Activated T-cell treated with anti-CD3 and anti-CD28 coated beads, Interleukin-2, amount 50 U/mL, for 4 hours (primary cell): ENCODE measurements around the gene GHDC. TPM values are rescaled to one million over a fixed set of nuclear protein-coding genes. Genes with fewer than 3 reads are reported as not detected.
"Not testable (repeated sequence)": the region's sequence is repeated elsewhere in the genome, so short reads cannot be mapped to it uniquely, and the experiment has no call there.

Experiments used
- ATAC-seq, 2 donors: fragments of 200-7000 bp; cut with Tn5 transposase; one replicate each; pipeline ENCODE4 v1.10.0; 2021
- DNase-seq: peaks from one replicate; pipeline ENCODE4 v3.0.0-alpha.2; 2020
- H3K27me3 Mint-ChIP-seq: one replicate; pipeline ENCODE4 v1.8.0; 2021; ENCODE audit warnings: low read depth, mixed read lengths
- H3K36me3 Mint-ChIP-seq: one replicate; pipeline ENCODE4 v1.8.0; 2022; ENCODE audit warnings: mixed read lengths; ENCODE audit not compliant: insufficient read depth
- H3K4me1 Mint-ChIP-seq: one replicate; pipeline ENCODE4 v1.8.0; 2021; ENCODE audit warnings: low read depth, mixed read lengths
- H3K4me3 Mint-ChIP-seq: one replicate; pipeline ENCODE4 v1.8.0; 2021; ENCODE audit warnings: mild to moderate bottlenecking, moderate library complexity, mixed read lengths
- H3K9me3 Mint-ChIP-seq: one replicate; pipeline ENCODE4 v1.8.0; 2021; ENCODE audit warnings: mixed read lengths
- total RNA-seq, 3 donors: library from RNA; stranded (reverse); gene quantifications; one replicate each; pipeline ENCODE4 v1.2.1, GENCODE V29; 2021

The GHDC gene
- total RNA-seq, 3 donors from 2014 or later: 24.0 to 24.9 (median 24.7) TPM

- peaks cover 16% of the 10 kb centered on the region for H3K36me3 Mint-ChIP-seq
- H3K27me3 Mint-ChIP-seq: no peaks in the 10 kb centered on the region
- peaks cover 22% of the 10 kb centered on the region for H3K4me1 Mint-ChIP-seq
- ATAC-seq: no peak
- DNase-seq: no peak
- no peak overlapping the region for H3K4me3 Mint-ChIP-seq
- no peaks in the 10 kb centered on the region for H3K9me3 Mint-ChIP-seq
Measured at GRCh38 chr17:42197564-42198156, 3.4 kb upstream of the GHDC start.

GRCh38 chr17:42193216-42193968, 902 bp downstream of the GHDC start:
- DNase-seq (no peak), ATAC-seq (no peak)
- Mint-ChIP-seq H3K36me3 (no peaks in the 10 kb centered on the region), H3K4me1 (peaks cover 20% of the 10 kb centered on the region), H3K9me3 (no peaks in the 10 kb centered on the region), H3K27me3 (no peaks in the 10 kb centered on the region), H3K4me3 (peak overlapping the region; percentile 96)

DNA sequence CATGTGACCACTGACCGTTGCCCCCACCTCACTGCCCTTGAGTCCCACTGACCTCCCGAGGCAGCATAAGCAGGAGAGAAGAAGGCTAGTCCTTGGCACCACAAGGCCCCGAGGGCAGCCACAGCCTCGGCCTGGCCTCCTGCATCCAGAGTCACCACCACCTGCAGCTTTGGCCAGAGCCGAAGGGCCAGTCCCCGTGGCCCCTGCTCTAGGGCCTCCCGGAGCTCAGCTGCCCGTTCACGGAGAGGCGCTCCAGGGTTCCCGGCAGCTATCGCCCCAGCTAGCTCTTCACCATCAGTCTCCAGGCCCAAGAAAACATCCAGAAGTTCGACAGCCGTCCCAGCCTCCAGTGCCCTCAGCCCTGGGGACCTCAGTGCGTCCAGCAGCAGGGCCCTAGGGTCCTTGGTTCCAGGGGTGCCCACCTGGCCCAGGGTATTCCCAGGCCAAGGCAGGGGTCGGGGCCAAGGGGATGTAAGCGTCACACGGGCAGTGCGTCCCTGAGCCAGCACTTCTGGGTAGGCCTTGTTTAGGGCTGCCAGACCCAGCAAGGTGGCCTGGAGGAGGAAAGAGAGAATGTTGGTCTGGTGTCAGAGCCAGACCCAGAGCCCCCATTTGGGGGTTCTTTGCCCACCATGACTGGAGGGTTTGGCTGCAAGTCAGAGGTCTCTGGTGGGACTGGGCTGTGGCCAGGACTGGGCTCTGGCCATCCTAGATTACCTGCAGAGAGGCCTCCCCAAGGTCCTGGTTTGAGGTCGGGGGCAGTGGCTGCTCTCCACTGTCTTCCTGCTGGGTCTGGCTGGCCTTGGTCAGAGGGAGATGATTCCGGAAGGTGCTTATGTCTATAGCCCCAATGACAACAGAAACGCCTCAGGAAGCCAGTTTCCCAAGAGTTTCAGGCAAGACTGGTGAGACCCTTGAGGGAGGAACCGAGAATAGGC, 1.8 kb downstream of the GHDC start:
- ATAC-seq (no peak), DNase-seq (no peak)
- Mint-ChIP-seq H3K36me3 (no peaks in the 10 kb centered on the region), H3K9me3 (no peaks in the 10 kb centered on the region), H3K4me1 (peaks cover 20% of the 10 kb centered on the region), H3K27me3 (no peaks in the 10 kb centered on the region), H3K4me3 (peak overlapping the region; percentile 96)

DNA sequence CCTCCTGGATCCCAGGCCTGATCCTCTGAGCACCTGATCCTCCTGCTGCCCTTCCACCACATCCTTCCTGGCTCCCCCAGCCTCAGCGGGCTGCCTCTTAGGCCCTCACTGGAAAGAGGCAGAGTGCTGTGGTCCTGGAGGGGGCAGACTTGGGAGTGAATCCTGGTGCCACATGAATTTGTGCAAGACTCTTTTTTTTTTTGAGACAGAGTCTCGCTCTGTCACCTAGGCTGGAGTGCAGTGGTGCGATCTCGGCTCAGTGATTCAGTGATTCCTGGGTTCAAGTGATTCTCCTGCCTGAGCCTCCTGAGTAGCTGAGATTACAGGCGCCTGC, 3.1 kb downstream of the GHDC start:
- Mint-ChIP-seq H3K4me3 (no peak overlapping the region), H3K9me3 (no peaks in the 10 kb centered on the region), H3K27me3 (no peaks in the 10 kb centered on the region), H3K36me3 (no peaks in the 10 kb centered on the region), H3K4me1 (peaks cover 20% of the 10 kb centered on the region)
- no peak for ATAC-seq
- no peak for DNase-seq

GRCh38 chr17:42190491-42191274, 3.6 kb downstream of the GHDC start:
- no peak overlapping the region for H3K4me3 Mint-ChIP-seq
- no peaks in the 10 kb centered on the region for H3K36me3 Mint-ChIP-seq
- no peak for DNase-seq
- ATAC-seq: no peak
- H3K4me1 Mint-ChIP-seq: peaks cover 20% of the 10 kb centered on the region
- no peaks in the 10 kb centered on the region for H3K27me3 Mint-ChIP-seq
- no peaks in the 10 kb centered on the region for H3K9me3 Mint-ChIP-seq

DNA sequence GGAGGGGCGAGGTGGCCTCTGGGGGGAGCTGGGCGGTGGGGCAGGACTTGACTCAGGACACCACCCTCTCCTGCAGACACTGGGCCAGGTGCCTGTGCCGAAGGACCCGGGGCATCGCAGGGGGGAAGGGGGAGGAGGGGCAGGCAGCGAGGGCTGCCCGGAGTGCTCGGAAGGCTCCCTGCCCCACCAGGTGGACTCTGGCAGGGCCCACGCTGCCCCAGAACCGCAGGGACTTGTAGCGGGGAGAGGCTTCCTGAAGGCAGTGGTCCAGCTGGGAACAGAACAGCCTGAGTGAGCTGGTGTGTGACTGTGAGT, 4.7 kb downstream of the GHDC start:
- DNase-seq: no peak
- Mint-ChIP-seq H3K27me3 (no peaks in the 10 kb centered on the region), H3K4me3 (no peak overlapping the region), H3K4me1 (peaks cover 26% of the 10 kb centered on the region), H3K9me3 (no peaks in the 10 kb centered on the region), H3K36me3 (no peaks in the 10 kb centered on the region)
- no peak for ATAC-seq

DNA sequence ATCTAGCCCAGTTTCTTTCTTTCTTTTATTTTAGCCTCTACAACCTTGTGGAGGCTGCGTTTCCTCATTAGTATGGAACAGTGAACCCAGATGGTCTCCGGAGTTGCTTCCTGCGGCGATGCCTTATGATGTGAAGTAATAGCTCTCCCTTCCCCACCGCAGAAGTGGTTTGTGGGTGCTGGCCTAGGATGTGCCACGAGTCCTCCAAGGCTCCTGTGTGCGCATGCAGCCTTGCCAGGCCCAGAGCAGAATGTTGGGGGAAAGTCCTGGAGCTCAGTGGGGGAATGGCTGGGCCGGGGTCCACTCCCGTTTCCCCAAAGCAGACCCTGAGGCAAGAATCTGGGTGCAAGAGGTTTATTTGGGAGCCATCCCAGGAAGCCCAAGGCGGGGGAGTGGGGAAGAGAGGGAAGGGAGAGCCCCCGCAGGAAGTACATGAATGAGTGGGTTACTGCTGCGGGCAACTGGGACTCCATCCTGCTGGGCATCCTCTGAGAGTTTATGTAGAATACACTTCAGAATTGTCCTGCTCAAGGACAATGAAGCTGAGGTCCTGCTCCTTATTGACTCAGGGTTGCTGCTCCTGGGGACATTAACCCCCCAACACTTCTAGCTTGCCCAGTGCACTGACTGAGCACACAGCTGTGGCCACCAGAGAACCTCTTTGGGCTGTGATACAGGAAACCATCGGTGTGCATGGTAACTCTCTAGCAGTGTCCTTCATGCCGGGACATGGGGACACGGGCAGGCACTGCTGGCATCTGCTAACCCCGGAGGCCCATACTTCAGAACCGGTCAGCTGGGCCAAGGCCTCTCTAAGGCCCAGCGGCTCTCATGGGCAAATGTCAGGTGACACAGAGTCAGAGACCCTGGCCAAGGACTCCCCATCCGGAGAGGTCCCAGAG, 5.3 kb downstream of the GHDC start:
- ATAC-seq (no peak), DNase-seq (no peak)
- no peaks in the 10 kb centered on the region for H3K36me3 Mint-ChIP-seq
- peaks cover 24% of the 10 kb centered on the region for H3K4me1 Mint-ChIP-seq
- H3K27me3 Mint-ChIP-seq: no peaks in the 10 kb centered on the region
- H3K9me3 Mint-ChIP-seq: no peaks in the 10 kb centered on the region
- H3K4me3 Mint-ChIP-seq: no peak overlapping the region

DNA sequence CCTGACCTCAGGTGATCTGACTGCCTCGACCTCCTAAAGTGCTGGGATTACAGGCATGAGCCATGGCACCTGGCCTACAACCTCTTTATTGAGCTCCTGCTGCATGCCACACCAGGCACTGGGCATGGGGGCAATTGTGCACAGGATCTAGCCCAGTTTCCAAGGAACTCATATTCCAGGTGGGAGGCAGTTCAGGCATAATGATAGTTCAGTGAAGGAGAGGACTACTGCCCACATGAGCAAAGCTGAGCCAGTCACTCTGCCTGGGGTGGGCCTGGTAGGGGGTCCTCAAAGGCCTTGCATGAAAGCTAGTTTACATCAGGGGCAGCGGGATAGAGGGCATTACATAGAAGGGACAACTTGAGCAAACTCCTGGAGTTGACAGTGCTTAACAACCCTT, 6.5 kb downstream of the GHDC start:
- DNase-seq (no peak), ATAC-seq (no peak)
- Mint-ChIP-seq H3K36me3 (no peaks in the 10 kb centered on the region), H3K9me3 (no peaks in the 10 kb centered on the region), H3K27me3 (no peaks in the 10 kb centered on the region), H3K4me1 (peaks cover 25% of the 10 kb centered on the region), H3K4me3 (no peak overlapping the region)

- not testable (repeated sequence) for H3K27me3 Mint-ChIP-seq, H3K4me3 Mint-ChIP-seq, DNase-seq, ATAC-seq, H3K9me3 Mint-ChIP-seq, H3K36me3 Mint-ChIP-seq
- peaks cover 31% of the 10 kb centered on the region for H3K4me1 Mint-ChIP-seq
Measured at GRCh38 chr17:42186191-42186590, 8.1 kb downstream of the GHDC start.

DNA sequence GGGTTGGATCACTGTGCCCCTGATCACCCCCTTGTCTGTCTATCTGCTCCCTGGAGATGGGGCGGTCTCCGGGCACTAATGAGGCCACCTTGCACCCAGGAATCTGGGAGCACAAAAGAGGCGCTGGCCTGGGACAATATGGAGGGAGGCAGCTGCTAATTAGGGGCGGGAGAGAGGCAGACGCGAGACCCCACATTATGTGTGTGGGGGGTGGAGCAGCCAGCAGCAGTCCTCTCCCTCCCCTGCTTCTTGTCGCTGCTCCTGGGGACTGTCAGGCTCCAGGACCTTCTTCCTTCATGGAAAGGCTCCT, 8.7 kb downstream of the GHDC start:
- Mint-ChIP-seq H3K36me3 (no peaks in the 10 kb centered on the region), H3K4me1 (peaks cover 32% of the 10 kb centered on the region), H3K9me3 (no peaks in the 10 kb centered on the region), H3K4me3 (no peak overlapping the region), H3K27me3 (no peaks in the 10 kb centered on the region)
- ATAC-seq (no peak), DNase-seq (no peak)

DNA sequence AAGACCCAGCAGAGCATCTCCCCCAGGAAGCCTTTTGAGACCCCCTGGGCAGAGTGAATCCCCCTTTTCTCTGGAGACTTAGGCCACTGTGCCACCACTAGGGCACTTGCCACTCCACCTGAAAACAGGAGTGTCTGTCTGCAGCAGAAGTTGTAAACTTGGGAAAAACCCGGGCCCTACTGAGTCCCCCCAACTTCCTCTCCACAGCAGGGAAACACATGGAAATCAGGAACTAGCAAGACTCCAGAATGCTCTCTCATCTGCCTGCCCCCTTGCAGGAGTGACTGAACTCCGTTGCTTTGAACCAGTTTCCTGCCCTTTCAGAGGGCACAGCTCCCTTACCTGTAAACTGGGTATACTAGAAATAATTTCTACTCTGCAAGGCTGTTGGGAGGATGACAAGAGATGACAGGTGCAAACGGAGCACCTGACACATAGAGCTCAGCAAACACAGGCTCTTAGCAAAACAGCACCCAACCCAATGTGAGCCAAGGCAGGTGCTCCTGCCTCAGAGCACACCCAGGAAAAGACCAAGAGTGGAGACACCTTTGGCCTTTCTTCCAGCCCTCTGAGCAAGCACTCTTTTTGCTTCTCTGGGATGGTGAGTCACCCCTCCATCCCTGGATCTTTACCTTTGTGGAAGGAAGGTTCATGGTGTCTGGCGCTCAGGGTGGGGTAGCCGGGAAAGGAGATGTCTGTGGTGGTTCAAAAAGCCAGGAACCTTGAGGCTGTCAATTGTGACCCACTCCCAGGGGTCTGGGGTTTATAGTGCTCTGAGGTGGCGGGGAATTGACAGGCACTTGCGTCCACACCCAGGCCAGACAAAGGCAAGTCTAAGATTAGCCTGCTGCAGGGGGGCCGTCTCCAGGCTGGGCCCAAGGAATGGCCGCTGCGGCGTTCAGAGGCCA, 9.3 kb downstream of the GHDC start, which contains the start of gene HCRT:
Gene HCRT, minus strand, starts transcription at position 740 of the 908 bp plus-strand sequence. Its CDS starts 87 bp downstream, at position 653.
- DNase-seq: no peak
- H3K9me3 Mint-ChIP-seq: no peaks in the 10 kb centered on the region
- H3K4me1 Mint-ChIP-seq: peaks cover 39% of the 10 kb centered on the region
- H3K36me3 Mint-ChIP-seq: no peaks in the 10 kb centered on the region
- no peak for ATAC-seq
- H3K27me3 Mint-ChIP-seq: no peaks in the 10 kb centered on the region
- H3K4me3 Mint-ChIP-seq: peak within 1 kb of the TSS; percentile 81

DNA sequence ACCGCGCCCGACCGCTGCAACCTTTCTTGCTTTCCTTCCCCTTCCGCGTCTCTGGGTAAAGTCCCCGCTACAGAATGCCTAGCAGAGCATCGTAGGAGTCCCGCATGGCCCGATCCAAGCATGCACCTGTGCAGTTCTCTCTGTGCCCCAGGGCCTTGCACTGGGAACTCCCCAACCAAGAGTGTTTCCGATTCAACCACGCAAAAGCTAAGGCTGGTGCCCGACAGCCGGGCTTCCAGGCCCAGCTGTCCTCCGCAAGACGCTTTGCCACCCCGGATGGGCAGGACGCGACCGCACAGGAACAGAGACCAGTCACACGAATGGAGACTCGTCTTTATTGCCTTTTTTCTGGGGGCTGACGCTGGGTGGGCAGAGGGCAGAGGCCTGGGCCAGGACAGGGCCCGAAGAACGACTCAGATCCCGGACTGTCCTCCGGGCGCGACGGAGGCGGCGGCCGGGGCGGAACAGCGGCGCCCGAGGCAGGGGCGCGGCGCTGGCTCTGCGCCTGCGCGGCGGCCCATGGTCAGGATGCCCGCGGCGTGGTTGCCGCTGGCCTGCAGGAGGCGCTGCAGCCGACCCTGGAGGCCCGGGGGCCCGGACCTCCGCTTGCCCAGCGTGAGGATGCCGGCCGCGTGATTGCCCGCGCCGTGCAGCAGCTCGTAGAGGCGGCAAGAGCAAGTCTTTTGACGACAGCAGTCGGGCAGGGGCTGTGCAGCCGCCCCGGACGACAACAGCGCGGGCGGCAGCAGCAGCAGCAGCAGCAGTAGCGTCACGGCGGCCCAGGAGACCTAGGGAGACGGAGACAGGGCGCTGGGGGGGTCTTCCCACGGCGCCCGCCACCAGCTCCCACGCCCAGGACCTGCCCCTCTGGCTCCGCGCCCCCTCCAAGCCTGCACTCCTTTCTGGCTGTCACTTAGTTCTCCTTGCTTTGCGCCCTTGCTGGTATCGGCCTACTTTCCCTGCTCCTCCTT, 10.3 kb downstream of the GHDC start:
- peak overlapping the region; percentile 81 for H3K4me3 Mint-ChIP-seq

More for the DNA sequence above, 10.3 kb downstream of the GHDC start:
- Mint-ChIP-seq H3K9me3 (no peaks in the 10 kb centered on the region), H3K4me1 (peaks cover 46% of the 10 kb centered on the region), H3K36me3 (no peaks in the 10 kb centered on the region), H3K27me3 (peaks cover 2% of the 10 kb centered on the region)
- DNase-seq: peak; percentile 59
- peak; percentile 71 to 72 for ATAC-seq
